Measurements from ENCODE around the gene PGAP2. TPM values are rescaled to one million over a fixed set of nuclear protein-coding genes. Genes with fewer than 3 reads are reported as not detected.
A peak's percentile ranks its signal among the peaks of the same experiment; 100 is the strongest.

PGAP2 gene
- total and polyA plus RNA-seq, 2 of the 13 experiments (the other 11 are each of a cell fraction or from before 2014, with no cell fraction given) = 21.5 to 47.8 TPM

- TF ChIP-seq PRPF4 (IDR thresholded peaks at IDR 0.05; ENCODE audit: low read depth, low read length, poor library complexity, severe bottlenecking) (no peak), SMARCC2 (IDR thresholded peaks at IDR 0.05) (no peak), MZF1 (CRISPR knock-in tag; IDR thresholded peaks at IDR 0.05; ENCODE audit: borderline replicate concordance) (no peak), RARG (CRISPR knock-in tag; IDR thresholded peaks at IDR 0.05; ENCODE audit: low read depth) (no peak), SAP130 (CRISPR knock-in tag; IDR thresholded peaks at IDR 0.05; ENCODE audit: low read depth) (peak; percentile 10; the same call in 1 of the 2 replicates), ZMYM3 (CRISPR knock-in tag; IDR thresholded peaks at IDR 0.05) (0 out of 2 replicates have a peak, but pooled peaks have one; percentile 42), ZNF512B (CRISPR knock-in tag; IDR thresholded peaks at IDR 0.05; ENCODE audit: borderline replicate concordance) (0 out of 2 replicates have a peak, but pooled peaks have one; percentile 41), ARNTL (CRISPR knock-in tag; IDR thresholded peaks at IDR 0.05) (no peak), HNRNPK (IDR thresholded peaks at IDR 0.05; ENCODE audit: low read depth, low read length, poor library complexity, severe bottlenecking) (no peak), TEF (CRISPR knock-in tag; IDR thresholded peaks at IDR 0.05) (no peak), ZNF691 (CRISPR knock-in tag; IDR thresholded peaks at IDR 0.05; ENCODE audit: borderline replicate concordance, low read depth) (no peak), STAG1 (CRISPR knock-in tag; IDR thresholded peaks at IDR 0.05) (peak; percentile 56), PAWR (CRISPR knock-in tag; IDR thresholded peaks at IDR 0.05; ENCODE audit: borderline replicate concordance) (no peak), JUND (CRISPR knock-in tag; IDR thresholded peaks at IDR 0.05) (no peak), TBL1XR1 (IDR thresholded peaks at IDR 0.05; ENCODE audit: borderline replicate concordance, low read length, partially characterized antibody) (no peak), MAFK (conservative IDR thresholded peaks at IDR 0.05 in 1 of 2, IDR thresholded peaks at IDR 0.05 in 1 of 2; ENCODE audit: low read length in 2 of 2) (no peak), ZNF639 (CRISPR knock-in tag; conservative IDR thresholded peaks at IDR 0.05) (no peak), RCOR2 (CRISPR knock-in tag; IDR thresholded peaks at IDR 0.05) (0 out of 2 replicates have a peak, but pooled peaks have one; percentile 31), CHD4 (IDR thresholded peaks at IDR 0.05; ENCODE audit: borderline replicate concordance, low read length) (peak; percentile 52; the same call in 1 of the 2 replicates)
- TF ChIP-seq, protein P1, sequence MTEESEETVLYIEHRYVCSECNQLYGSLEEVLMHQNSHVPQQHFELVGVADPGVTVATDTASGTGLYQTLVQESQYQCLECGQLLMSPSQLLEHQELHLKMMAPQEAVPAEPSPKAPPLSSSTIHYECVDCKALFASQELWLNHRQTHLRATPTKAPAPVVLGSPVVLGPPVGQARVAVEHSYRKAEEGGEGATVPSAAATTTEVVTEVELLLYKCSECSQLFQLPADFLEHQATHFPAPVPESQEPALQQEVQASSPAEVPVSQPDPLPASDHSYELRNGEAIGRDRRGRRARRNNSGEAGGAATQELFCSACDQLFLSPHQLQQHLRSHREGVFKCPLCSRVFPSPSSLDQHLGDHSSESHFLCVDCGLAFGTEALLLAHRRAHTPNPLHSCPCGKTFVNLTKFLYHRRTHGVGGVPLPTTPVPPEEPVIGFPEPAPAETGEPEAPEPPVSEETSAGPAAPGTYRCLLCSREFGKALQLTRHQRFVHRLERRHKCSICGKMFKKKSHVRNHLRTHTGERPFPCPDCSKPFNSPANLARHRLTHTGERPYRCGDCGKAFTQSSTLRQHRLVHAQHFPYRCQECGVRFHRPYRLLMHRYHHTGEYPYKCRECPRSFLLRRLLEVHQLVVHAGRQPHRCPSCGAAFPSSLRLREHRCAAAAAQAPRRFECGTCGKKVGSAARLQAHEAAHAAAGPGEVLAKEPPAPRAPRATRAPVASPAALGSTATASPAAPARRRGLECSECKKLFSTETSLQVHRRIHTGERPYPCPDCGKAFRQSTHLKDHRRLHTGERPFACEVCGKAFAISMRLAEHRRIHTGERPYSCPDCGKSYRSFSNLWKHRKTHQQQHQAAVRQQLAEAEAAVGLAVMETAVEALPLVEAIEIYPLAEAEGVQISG (CRISPR knock-in tag; IDR thresholded peaks at IDR 0.05) = peak; percentile 67
These were observed 682 bp downstream of the PGAP2 start (continued) for GRCh38 chr11:3808861-3809623.

Measured in HepG2 (cell line).